NCI-H1417 treated with DMSO at 0.1 percent for 48 hours (cell line): ENCODE data around the gene TRIM6.
"Not testable (repeated sequence)": the region's sequence is repeated elsewhere in the genome, so short reads cannot be mapped to it uniquely, and the experiment has no call there.

ENCODE experiments used
- DNase-seq: peaks from one replicate; lab custom pipeline; 2025; lab: John Stamatoyannopoulos, UW

Gene TRIM6

GRCh38 chr11:5596607-5597201, at the start of gene TRIM6:
Gene TRIM6, plus strand, starts transcription at chr11:5596637. Its CDS starts 261 bp downstream, at chr11:5596898.
- DNase-seq = no peak

GRCh38 chr11:5547982-5548381, 48.5 kb upstream of the TRIM6 start:
- no peak for DNase-seq

GRCh38 chr11:5548440-5548839, 48.0 kb upstream of the TRIM6 start, which contains the start of gene OR52H1:
Gene OR52H1, minus strand, starts transcription at chr11:5548540. Its CDS starts 3,035 bp downstream, at chr11:5545505.
- no peak for DNase-seq

- DNase-seq = no peak
Observed at GRCh38 chr11:5550440-5551095, 45.9 kb upstream of the TRIM6 start.

- no peak for DNase-seq
Observed at GRCh38 chr11:5553343-5553742, 43.1 kb upstream of the TRIM6 start.

GRCh38 chr11:5556596-5557188, 39.7 kb upstream of the TRIM6 start:
- no peak for DNase-seq

GRCh38 chr11:5557751-5558150, 38.7 kb upstream of the TRIM6 start:
- DNase-seq = no peak

- DNase-seq = no peak
Observed at GRCh38 chr11:5564259-5565019, 32.0 kb upstream of the TRIM6 start.

- DNase-seq = no peak
Observed at GRCh38 chr11:5574654-5575053, 21.8 kb upstream of the TRIM6 start.

GRCh38 chr11:5575152-5575551, 21.3 kb upstream of the TRIM6 start:
- DNase-seq = no peak

- no peak for DNase-seq
Observed at GRCh38 chr11:5577101-5577500, 19.3 kb upstream of the TRIM6 start.

- DNase-seq = no peak
Observed at GRCh38 chr11:5580577-5580976, 15.9 kb upstream of the TRIM6 start, which contains the start of gene OR52B6. Gene OR52B6, plus strand, starts transcription at chr11:5580877. Its CDS starts 0 bp downstream, at chr11:5580877.

- DNase-seq = no peak
Observed at GRCh38 chr11:5581014-5581413, 15.4 kb upstream of the TRIM6 start.

GRCh38 chr11:5584458-5584857, 12.0 kb upstream of the TRIM6 start:
- not testable (repeated sequence) for DNase-seq

GRCh38 chr11:5589906-5590305, 6.5 kb upstream of the TRIM6 start:
- not testable (repeated sequence) for DNase-seq

- DNase-seq = no peak
Observed at GRCh38 chr11:5591613-5592012, 4.8 kb upstream of the TRIM6 start.

GRCh38 chr11:5592615-5593014, 3.8 kb upstream of the TRIM6 start:
- no peak for DNase-seq

- no peak for DNase-seq
Observed at GRCh38 chr11:5593146-5593545, 3.3 kb upstream of the TRIM6 start.

GRCh38 chr11:5597953-5598352, 1.5 kb downstream of the TRIM6 start:
- no peak for DNase-seq

- no peak for DNase-seq
Observed at GRCh38 chr11:5600374-5600851, 4.0 kb downstream of the TRIM6 start.

- not testable (repeated sequence) for DNase-seq
Observed at GRCh38 chr11:5602791-5603190, 6.4 kb downstream of the TRIM6 start.

GRCh38 chr11:5603326-5603725, 6.9 kb downstream of the TRIM6 start:
- DNase-seq = no peak
